Omental fat pad (tissue), 4 donors: ENCODE measurements around the gene CIDEC. TPM values are rescaled to one million over a fixed set of nuclear protein-coding genes. Genes with fewer than 3 reads are reported as not detected.

ENCODE experiments used
- ATAC-seq: fragments of 150-250 bp; one replicate; pipeline ENCODE4 v1.9.1; 2016; ENCODE audit warnings: mild to moderate bottlenecking, moderate library complexity; ENCODE audit not compliant: low FRiP score
- DNase-seq: peaks from one replicate; pipeline ENCODE4 v3.0.0-alpha.2; 2019; ENCODE audit warnings: low spot score
- CTCF ChIP-seq, 3 donors: fragments of 450-650 bp; IDR thresholded peaks; one replicate each; pipeline ENCODE4 v1.5.1; 2016 to 2017; ENCODE audit warnings: antibody characterized with exemption in 3 of 3, mild to moderate bottlenecking in 3 of 3, moderate library complexity in 2 of 3
- total RNA-seq, 4 donors: library from RNA; depleted of rRNA; stranded (reverse); fragments of >200 nt; gene quantifications; one replicate each; pipeline ENCODE4 v1.1.0, GENCODE V29; 2016

Gene CIDEC
- total RNA-seq, 4 donors from 2014 or later: 318 to 1,481 (median 713) TPM

GRCh38 chr3:9891072-9891622, 11.1 kb upstream of the CIDEC start:
- ATAC-seq (no peak), DNase-seq (no peak)
- no peak for TF ChIP-seq CTCF (IDR thresholded peaks at IDR 0.05)

- DNase-seq: peak; percentile 72
- TF ChIP-seq CTCF (IDR thresholded peaks at IDR 0.05): no peak
- ATAC-seq: peak; percentile 96
Observed at GRCh38 chr3:9890249-9891071, 10.4 kb upstream of the CIDEC start, which contains the start of gene JAGN1. JAGN1 (plus strand) TSS chr3:9890610; CDS start chr3:9890723, 113 bp downstream.

GRCh38 chr3:9889405-9889804, 9.4 kb upstream of the CIDEC start:
- no peak for TF ChIP-seq CTCF (IDR thresholded peaks at IDR 0.05)
- DNase-seq (no peak), ATAC-seq (no peak)

- TF ChIP-seq CTCF (IDR thresholded peaks at IDR 0.05): no peak
- DNase-seq: no peak
- ATAC-seq: no peak
Observed at GRCh38 chr3:9888540-9888939, 8.5 kb upstream of the CIDEC start.

- ATAC-seq (no peak), DNase-seq (no peak)
- no peak for TF ChIP-seq CTCF (IDR thresholded peaks at IDR 0.05)
Observed at GRCh38 chr3:9887480-9887879, 7.4 kb upstream of the CIDEC start.

- no peak for TF ChIP-seq CTCF (IDR thresholded peaks at IDR 0.05)
- DNase-seq: no peak
- no peak for ATAC-seq
Observed at GRCh38 chr3:9886328-9886727, 6.3 kb upstream of the CIDEC start.
